Stimulated activated memory B cell treated with anti-CD40 and anti-IgM and Interleukin-4, amounts not matched to agents 10 μg/mL and 1 μg/mL and 100 μg/mL, for 72 hours (primary cell): ENCODE results near the gene ATP9A.
"Not testable (repeated sequence)": the region's sequence is repeated elsewhere in the genome, so short reads cannot be mapped to it uniquely, and the experiment has no call there.

ENCODE experiments used
- ATAC-seq: fragments of 150-1000 bp; cut with Tn5 transposase; 2 replicates; pipeline ENCODE4 v1.10.0; 2021
- H3K27ac Mint-ChIP-seq: one replicate; pipeline ENCODE4 v1.8.0; 2022; ENCODE audit warnings: mild to moderate bottlenecking, mixed read lengths
- H3K27me3 Mint-ChIP-seq: one replicate; pipeline ENCODE4 v1.8.0; 2022; ENCODE audit warnings: mixed read lengths
- H3K36me3 Mint-ChIP-seq: one replicate; pipeline ENCODE4 v1.8.0; 2022; ENCODE audit warnings: mixed read lengths
- H3K4me1 Mint-ChIP-seq: one replicate; pipeline ENCODE4 v1.8.0; 2022; ENCODE audit warnings: mixed read lengths
- H3K4me3 Mint-ChIP-seq: one replicate; pipeline ENCODE4 v1.8.0; 2022; ENCODE audit warnings: mild to moderate bottlenecking, moderate library complexity, mixed read lengths
- H3K9me3 Mint-ChIP-seq: one replicate; pipeline ENCODE4 v1.8.0; 2022; ENCODE audit warnings: mixed read lengths

The ATP9A gene

DNA sequence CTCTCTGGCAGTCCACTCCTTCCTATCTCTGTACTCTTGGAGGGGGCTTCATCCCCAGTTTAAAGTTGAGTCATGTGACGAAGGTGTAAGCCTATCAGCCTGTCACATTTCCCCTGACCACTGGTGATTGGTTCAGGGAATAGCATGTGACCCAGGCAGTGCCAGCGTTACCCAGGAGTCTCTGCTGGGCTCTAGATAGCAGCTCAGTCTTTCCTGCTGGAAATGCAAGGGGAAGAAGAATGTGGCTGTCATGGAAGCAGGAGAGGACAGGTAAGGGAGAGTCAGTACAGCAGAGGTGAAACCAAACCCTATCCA, 190.1 kb downstream of the ATP9A start:
- H3K27ac Mint-ChIP-seq: no peak overlapping the region
- H3K4me3 Mint-ChIP-seq: no peak overlapping the region

DNA sequence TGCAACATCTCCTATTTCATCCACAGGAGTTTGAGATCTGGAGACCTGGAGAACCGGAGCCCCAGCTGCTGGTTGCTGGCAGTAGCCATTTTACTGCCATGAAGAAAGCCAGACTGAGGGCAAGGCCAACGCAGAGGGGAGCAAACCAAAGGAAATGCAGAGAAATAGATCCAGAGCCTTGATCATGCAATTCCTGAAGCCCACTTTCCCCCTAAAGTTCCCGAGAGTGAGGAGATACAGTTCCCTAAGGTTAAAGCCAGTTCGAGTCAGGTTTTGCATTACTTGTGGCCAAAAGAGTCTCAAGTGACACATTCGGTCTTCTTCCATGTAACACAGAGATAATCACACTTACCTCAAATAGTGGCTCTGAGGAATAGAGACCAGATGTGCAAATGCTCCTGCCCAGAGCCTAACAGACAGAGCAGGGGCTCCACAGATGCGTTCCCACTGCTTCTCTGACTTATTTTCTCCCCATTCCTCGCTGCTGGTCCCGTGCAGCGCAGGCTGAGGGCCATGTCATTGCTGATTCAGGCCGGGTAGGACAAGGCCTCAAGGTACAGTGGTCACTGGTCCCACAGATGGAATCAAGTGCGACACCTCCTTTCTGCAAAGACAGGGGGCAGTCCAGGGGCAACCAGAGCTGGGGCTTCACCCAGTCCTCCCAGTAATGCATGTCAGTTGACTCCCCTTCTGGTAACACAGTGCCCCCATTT, 190.6 kb downstream of the ATP9A start:
- ATAC-seq: no peak
- Mint-ChIP-seq H3K36me3 (no peaks in the 10 kb centered on the region), H3K4me1 (no peaks in the 10 kb centered on the region), H3K4me3 (no peak overlapping the region), H3K27ac (no peak overlapping the region), H3K27me3 (no peaks in the 10 kb centered on the region), H3K9me3 (peaks cover 3% of the 10 kb centered on the region)

More for the DNA sequence above, 190.1 kb downstream of the ATP9A start:
- H3K4me1 Mint-ChIP-seq: no peaks in the 10 kb centered on the region
- no peak for ATAC-seq
- peaks cover 3% of the 10 kb centered on the region for H3K9me3 Mint-ChIP-seq
- H3K36me3 Mint-ChIP-seq: no peaks in the 10 kb centered on the region
- H3K27me3 Mint-ChIP-seq: no peaks in the 10 kb centered on the region

DNA sequence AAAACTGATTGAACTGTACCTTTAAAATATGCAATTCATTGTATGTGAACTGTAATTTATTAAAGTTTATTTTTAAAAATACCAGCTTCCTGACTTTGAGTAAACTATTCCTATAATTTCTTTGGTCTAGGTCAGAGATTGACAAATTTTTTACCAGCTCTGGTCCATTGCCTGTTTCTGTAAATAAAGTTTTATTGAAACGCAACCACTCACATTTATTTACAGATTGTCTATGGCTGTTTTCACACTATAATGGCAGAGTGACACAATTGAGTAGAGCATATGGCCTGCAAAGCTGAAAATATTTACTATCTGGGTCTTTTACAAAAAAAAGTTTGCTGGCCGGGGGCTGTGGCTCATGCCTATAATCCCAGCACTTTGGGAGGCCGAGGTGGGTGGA, 192.7 kb downstream of the ATP9A start:
- no peaks in the 10 kb centered on the region for H3K4me1 Mint-ChIP-seq
- H3K27me3 Mint-ChIP-seq: no peaks in the 10 kb centered on the region
- peaks cover 3% of the 10 kb centered on the region for H3K9me3 Mint-ChIP-seq
- H3K27ac Mint-ChIP-seq: no peak overlapping the region
- ATAC-seq: no peak
- H3K4me3 Mint-ChIP-seq: no peak overlapping the region
- no peaks in the 10 kb centered on the region for H3K36me3 Mint-ChIP-seq

DNA sequence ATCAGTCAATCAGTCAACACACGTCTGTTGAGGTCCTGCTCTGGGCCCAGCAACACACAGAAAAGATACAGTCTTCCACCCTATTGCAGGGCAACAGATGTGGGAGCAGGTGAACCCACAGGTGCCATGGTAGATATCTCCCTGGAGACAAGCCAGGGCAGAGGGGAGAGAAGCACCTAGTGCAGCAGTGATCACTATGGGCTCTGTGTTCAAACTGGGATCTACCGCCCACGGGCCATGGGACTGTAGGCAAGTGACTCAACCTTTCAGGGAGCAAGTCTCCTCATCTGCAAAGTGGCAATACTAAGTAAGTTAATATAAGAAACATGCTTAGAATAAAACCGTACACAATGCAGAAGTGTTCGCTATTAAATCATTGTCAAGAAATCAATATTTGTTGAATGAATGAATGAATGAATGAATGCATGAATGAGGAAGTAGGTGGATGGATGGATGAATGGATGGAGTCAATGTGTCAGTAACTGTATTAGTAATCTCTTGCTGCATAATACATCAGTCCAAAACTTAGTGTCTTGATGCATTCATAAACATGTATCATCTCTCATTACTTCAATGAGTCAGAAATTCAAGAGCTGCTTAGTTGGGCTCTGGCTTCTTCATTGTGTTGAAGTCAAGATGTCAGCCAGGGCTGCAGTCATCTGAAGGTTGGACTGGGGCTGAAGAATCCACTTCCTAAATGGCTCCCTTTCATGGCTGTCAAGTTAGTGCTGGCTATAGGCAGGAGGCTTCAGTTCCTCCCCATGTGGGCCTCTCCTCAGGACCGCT, 193.7 kb downstream of the ATP9A start:
- no peaks in the 10 kb centered on the region for H3K36me3 Mint-ChIP-seq
- peaks cover 6% of the 10 kb centered on the region for H3K27me3 Mint-ChIP-seq
- H3K9me3 Mint-ChIP-seq: peaks cover 3% of the 10 kb centered on the region
- no peak overlapping the region for H3K27ac Mint-ChIP-seq
- H3K4me1 Mint-ChIP-seq: no peaks in the 10 kb centered on the region
- no peak overlapping the region for H3K4me3 Mint-ChIP-seq
- ATAC-seq: no peak

DNA sequence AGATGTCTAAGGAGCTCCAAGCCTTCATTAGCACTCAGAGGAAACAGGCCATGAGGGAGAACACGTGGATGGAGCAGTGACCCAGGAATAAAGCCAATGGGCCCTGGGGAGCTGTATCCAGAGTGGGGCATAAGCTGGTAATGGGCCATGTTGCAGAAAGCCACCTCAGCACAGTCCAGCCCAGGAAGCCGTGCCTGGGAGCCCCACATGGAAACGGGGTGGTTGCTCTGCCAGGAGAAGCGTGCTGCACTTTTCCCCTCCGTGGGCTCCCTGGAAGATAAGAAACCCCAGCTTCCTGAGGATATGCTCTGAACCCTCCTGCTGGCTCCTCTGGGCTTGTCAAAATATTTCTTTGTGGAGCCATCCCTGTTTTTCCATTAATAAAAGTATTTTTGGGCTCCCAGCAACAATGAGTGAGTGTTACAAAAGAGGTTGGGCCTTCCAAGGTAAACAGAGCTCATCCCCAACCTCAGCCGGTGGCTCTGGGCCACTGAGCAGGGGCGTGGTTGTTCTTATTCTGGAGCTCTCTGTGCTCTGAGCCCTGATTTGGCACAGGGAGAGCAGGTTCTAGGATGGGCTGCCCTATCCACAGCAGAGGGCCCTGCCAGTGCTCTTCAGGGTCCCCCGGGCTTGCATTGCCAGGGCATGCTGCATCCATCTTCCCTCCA, 194.5 kb downstream of the ATP9A start:
- Mint-ChIP-seq H3K4me3 (no peak overlapping the region), H3K4me1 (no peaks in the 10 kb centered on the region), H3K27ac (no peak overlapping the region)

DNA sequence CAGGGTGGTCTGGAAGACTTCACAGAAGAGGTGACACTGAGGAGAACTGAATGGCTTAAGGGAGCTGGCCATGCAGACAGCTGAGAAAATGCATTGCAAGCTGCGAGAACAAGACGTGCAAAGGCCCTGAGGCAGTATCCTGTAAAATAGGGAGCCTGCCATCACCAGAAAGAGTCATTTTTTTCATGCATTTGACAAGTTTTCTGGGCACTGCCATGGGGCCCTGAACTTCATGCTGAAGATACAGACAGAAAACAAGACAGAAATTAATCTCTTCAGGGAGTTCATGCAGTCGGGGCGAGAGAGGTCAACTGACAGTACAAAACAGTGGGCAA, 196.8 kb downstream of the ATP9A start:
- ATAC-seq: no peak
- Mint-ChIP-seq H3K27ac (no peak overlapping the region), H3K36me3 (peaks cover 9% of the 10 kb centered on the region), H3K9me3 (peaks cover 9% of the 10 kb centered on the region), H3K4me1 (no peaks in the 10 kb centered on the region), H3K4me3 (no peak overlapping the region), H3K27me3 (peaks cover 15% of the 10 kb centered on the region)

More for the DNA sequence above, 194.5 kb downstream of the ATP9A start:
- H3K27me3 Mint-ChIP-seq: peaks cover 6% of the 10 kb centered on the region
- ATAC-seq: no peak
- no peaks in the 10 kb centered on the region for H3K36me3 Mint-ChIP-seq
- H3K9me3 Mint-ChIP-seq: peaks cover 3% of the 10 kb centered on the region

DNA sequence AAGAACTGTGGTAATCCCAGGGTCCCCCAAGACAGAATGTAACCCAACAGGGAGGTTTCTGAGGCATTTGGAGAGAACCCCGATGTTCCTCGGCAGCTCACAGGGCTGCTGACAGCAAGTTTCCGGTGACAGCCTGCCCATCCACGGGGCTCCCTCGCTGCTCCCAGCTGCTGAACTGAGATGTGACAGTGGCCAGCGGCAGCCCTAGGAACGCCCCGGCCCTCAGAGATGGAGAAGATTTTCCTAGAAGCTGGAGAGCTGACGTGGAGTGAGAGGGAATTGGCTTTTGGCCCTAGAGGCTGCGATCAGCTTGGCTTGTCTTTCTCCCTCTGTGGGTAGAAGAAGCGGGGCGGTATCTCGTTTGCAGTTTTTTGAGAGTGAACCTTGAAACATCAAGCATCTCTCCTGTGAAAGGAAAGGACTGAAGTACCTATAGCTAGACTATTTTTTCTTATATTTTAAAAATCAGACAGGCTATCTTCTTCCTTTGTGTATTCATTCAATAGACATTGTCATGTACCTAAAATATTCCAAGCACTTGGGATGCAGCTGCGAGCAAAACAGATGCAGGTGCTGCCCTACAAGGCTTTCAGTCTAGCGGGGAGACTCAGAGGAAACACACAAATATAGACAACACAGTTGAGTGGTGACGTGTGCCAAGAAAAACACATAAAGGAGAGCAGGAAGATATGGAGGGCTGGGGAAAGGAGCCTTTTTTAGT, 197.3 kb downstream of the ATP9A start:
- H3K27me3 Mint-ChIP-seq: peaks cover 15% of the 10 kb centered on the region
- H3K36me3 Mint-ChIP-seq: peaks cover 9% of the 10 kb centered on the region
- H3K27ac Mint-ChIP-seq: no peak overlapping the region
- H3K4me3 Mint-ChIP-seq: no peak overlapping the region
- H3K4me1 Mint-ChIP-seq: peaks cover 2% of the 10 kb centered on the region
- ATAC-seq: no peak
- peaks cover 9% of the 10 kb centered on the region for H3K9me3 Mint-ChIP-seq

DNA sequence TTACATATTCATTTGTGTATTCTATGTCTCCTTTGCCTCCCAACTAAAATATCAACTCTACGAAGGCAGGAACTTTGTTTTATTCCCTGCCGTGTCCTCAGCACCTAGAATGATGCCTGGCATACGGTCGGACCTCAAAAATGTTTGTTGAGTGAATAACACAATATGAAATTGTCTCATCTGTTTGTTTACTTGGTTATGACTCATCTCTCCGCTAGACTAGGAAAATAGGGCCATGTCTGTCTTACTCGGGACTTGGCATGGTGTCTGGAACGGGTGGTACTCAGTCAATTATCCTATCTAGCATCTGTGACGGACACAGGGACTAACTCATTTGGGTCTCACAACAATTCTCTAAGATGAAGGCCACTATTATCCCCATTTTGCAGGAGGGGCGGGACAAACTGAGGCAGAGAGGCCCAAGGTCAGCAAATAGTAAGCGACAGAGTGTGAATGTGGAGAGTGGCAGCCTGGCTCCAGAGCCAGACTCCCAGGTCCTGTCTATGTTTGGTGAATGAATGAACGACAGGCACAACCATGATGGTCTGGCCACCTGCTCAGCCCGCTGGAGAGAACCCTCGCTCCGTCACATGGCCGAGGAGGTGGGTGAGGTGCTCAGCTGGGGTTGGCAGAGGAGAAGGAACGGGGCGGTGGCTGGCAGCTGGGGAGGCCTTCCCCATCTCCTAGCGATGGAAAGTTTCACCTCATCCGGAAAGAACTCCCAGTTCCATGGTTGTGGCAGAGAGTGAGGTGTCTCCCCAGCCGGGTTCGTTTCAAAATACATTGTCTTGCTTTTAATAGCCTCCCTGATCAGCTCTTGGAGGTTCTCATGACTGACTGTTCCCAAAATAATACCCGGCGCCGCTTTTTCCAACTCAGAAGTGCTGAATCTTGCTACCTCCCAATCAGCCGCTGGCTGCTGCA, 198.1 kb downstream of the ATP9A start:
- Mint-ChIP-seq H3K27ac (no peak overlapping the region), H3K4me1 (peaks cover 4% of the 10 kb centered on the region), H3K4me3 (no peak overlapping the region), H3K27me3 (peaks cover 15% of the 10 kb centered on the region), H3K9me3 (peaks cover 9% of the 10 kb centered on the region), H3K36me3 (peaks cover 9% of the 10 kb centered on the region)
- ATAC-seq: no peak

DNA sequence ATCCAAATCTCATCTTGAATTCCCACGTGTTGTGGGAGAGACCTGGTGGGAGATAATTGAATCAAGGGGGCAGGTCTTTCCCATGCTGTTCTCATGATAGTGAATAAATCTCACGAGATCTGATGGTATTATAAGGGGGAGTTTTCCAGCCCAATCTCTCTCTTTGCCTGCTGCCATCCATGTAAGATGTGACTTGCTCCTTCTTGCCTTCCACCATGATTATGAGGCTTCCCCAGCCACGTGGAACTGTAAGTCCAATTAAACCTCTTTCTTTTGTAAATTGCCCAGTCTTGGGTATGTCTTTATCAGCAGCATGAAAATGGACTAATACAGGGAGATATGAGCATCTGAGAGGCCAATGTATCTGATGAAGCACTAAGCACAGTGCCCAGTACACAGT, 199.7 kb downstream of the ATP9A start:
- ATAC-seq, H3K27ac Mint-ChIP-seq, H3K9me3 Mint-ChIP-seq, H3K4me3 Mint-ChIP-seq, H3K36me3 Mint-ChIP-seq: not testable (repeated sequence)
- Mint-ChIP-seq H3K4me1 (peaks cover 10% of the 10 kb centered on the region), H3K27me3 (peaks cover 24% of the 10 kb centered on the region)

DNA sequence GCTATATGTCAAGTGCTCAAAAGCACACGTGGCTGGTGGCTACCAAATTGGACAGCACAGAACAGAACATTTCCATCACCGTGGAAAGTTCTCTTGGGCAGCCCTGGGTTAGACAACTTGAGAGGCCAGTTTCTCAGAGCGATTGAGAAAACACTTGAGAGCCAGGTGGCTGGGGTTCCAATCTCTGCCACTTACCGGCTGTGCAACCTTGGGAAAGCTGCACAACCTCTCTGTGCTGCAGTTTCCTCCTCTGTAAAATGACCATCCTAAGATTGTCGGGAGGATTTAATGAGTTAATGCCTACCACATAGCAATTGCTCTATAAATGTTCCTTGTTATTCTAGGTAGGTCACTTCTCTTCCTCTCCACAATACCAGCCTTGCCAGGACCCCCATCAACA, 200.6 kb downstream of the ATP9A start:
- H3K27ac Mint-ChIP-seq: no peak overlapping the region
- H3K27me3 Mint-ChIP-seq: peaks cover 33% of the 10 kb centered on the region
- ATAC-seq: no peak
- peaks cover 20% of the 10 kb centered on the region for H3K4me1 Mint-ChIP-seq
- peaks cover 9% of the 10 kb centered on the region for H3K36me3 Mint-ChIP-seq
- H3K9me3 Mint-ChIP-seq: peaks cover 6% of the 10 kb centered on the region
- H3K4me3 Mint-ChIP-seq: no peak overlapping the region

DNA sequence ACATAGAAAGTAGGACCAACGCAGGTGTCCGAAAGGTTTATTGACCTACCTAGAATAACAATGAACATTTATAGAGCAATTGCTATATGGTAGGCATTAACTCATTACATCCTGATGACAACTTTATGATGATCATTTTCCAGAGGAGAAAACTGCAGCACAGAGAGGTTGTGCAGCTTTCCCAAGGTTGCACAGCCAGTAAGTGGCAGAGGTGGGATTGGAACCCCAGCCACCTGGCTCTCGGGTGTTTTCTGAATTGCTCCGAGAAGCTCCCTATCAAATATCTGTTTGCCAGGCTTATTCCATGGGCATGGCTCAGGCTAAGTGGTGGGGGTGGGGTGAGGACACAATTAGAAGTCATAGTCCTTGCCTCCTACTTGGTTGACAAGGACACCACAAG, 201.6 kb downstream of the ATP9A start:
- no peak for ATAC-seq
- Mint-ChIP-seq H3K9me3 (peaks cover 6% of the 10 kb centered on the region), H3K27ac (no peak overlapping the region), H3K36me3 (peaks cover 9% of the 10 kb centered on the region), H3K27me3 (peaks cover 43% of the 10 kb centered on the region), H3K4me1 (peaks cover 23% of the 10 kb centered on the region), H3K4me3 (no peak overlapping the region)

DNA sequence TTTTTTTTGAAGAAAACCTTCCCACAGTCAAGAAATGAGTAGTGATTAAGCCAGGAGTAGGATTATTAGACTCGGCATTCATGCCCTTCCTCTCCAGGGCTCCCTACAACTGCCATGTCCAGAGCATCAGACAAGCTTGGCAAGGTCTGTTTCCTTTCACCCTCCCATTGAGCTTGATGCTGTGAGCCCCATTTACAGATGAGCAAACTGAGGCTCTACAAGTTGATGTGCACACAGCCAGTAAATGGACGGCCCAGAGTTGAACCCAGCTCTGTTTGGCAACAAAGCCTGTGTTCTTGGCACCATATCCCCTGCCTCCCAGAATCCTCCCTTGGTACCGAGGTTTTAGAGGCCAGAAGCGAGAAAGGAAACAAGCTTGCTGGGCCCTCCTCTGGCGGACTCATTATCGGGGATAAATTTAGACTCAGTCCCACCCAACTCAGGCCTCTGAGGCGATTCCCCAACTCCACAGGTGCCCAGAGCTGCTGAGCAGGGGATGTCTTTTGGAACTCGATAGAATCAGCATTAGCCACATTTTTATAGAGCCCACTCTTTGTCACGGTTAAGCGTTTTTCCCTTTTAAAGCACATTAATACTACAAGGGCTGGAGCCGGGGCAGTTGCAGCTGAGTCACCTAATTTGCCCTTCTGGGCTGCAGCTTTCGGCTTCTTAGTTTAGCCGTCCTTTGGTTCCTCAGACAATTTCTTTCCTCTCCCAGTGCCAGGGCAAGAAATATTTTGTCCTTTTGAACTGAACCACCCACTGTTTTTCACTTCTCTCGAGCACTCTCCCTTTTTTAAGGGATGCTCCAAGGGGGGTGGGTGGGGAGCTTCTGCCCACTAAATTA, 202.7 kb downstream of the ATP9A start:
- Mint-ChIP-seq H3K27ac (no peak overlapping the region), H3K36me3 (peaks cover 9% of the 10 kb centered on the region), H3K4me1 (peaks cover 34% of the 10 kb centered on the region), H3K9me3 (peaks cover 6% of the 10 kb centered on the region), H3K27me3 (peaks cover 54% of the 10 kb centered on the region), H3K4me3 (no peak overlapping the region)
- no peak for ATAC-seq

DNA sequence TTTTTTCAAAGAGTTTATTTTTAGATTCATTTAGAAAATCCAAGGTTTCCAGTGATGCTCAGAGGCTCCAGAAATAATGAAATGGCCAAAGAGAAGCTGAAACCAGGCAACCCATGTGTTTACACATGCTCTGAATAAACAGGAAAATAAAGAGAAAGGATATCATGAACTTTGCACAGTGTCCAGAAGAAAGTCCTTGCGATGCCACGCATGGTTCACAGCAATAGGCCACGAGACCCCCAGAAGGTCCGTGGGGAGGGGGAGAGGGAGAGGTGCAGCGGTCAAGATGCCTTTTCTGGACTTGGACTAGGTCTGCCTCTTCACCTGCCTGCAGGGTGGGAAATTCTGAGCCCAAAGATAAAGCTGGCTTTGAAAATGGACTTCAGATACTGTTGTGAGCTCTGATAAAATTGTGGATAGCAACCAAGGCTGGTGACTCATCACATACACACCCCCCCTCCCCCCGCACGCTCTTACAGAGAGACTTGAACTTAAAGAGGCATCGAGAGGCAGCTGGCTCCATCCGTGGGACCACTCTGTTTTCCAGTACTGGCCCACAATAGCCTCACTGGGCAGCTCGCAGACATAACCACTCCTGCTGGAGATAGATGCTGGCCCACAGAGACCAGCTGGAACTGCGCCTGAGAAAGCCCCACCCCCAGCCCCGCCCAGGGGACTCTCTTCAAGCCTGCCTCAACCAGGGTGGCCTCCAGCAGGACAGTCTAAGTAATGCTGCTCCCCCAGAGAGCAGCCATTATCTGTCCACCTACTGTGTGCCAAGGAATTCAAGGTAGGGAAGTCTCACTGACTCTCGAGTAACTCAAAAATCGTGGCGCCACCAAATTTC, 204.5 kb downstream of the ATP9A start:
- H3K27me3 Mint-ChIP-seq: peaks cover 63% of the 10 kb centered on the region
- H3K4me1 Mint-ChIP-seq: peaks cover 35% of the 10 kb centered on the region
- H3K4me3 Mint-ChIP-seq: no peak overlapping the region
- H3K27ac Mint-ChIP-seq: no peak overlapping the region
- peak; percentile 34 for ATAC-seq
- H3K36me3 Mint-ChIP-seq: peaks cover 9% of the 10 kb centered on the region
- H3K9me3 Mint-ChIP-seq: peaks cover 6% of the 10 kb centered on the region
